H1 (cell line): ENCODE results near the gene GRID1.

Source experiments
- EP300 ChIP-seq, 2 experiments: IDR thresholded peaks; 1 replicate in 1 of 2; 2 replicates in 1 of 2; pipeline ENCODE4 v1.6.1; 2011 to 2012; ENCODE audit warnings: low read depth in 2 of 2, low read length in 2 of 2, mild to moderate bottlenecking in 2 of 2, borderline replicate concordance in 1 of 2, inconsistent platforms in 1 of 2, moderate library complexity in 1 of 2
- EZH2 ChIP-seq: fragments of 200-600 bp; sonication (generic); IDR thresholded peaks from 2 replicates; pipeline ENCODE4 v1.7.1; 2012; ENCODE audit warnings: low read depth, mild to moderate bottlenecking, moderate library complexity, low read length, inconsistent platforms; ENCODE audit not compliant: severe bottlenecking
- HDAC2 ChIP-seq, 2 experiments: fragments of 300-600 bp in 1 of 2; sonication (generic) in 1 of 2; IDR thresholded peaks; 2 replicates each; pipeline ENCODE4 v1.6.1; 2011 to 2012; ENCODE audit warnings: low read depth in 2 of 2, low read length in 2 of 2, mild to moderate bottlenecking in 2 of 2, moderate library complexity in 2 of 2, borderline replicate concordance in 1 of 2, inconsistent platforms in 1 of 2
- JUN ChIP-seq: IDR thresholded peaks from 2 replicates; pipeline ENCODE4 v1.6.1; 2011; ENCODE audit warnings: low read depth, mild to moderate bottlenecking, improper control_type of control experiment, low read length
- POLR2AphosphoS5 ChIP-seq: IDR thresholded peaks from 2 replicates; pipeline ENCODE4 v1.6.1; 2011; ENCODE audit warnings: low read depth, low read length
- RFX5 ChIP-seq: IDR thresholded peaks from 2 replicates; pipeline ENCODE4 v1.6.1; 2011; ENCODE audit warnings: low read depth, low read length, improper control_type of control experiment, borderline replicate concordance
- SIN3A ChIP-seq, 2 experiments: IDR thresholded peaks in 1 of 2; conservative IDR thresholded peaks in 1 of 2; 2 replicates each; pipeline ENCODE4 v1.6.1; 2011 to 2012; ENCODE audit warnings: low read length in 2 of 2, improper control_type of control experiment in 1 of 2, low read depth in 1 of 2, mild to moderate bottlenecking in 1 of 2
- TF ChIP-seq, protein P1 (sequence below): IDR thresholded peaks from 2 replicates; pipeline ENCODE4 v1.6.1; 2011; ENCODE audit warnings: low read depth, mild to moderate bottlenecking, low read length; ENCODE audit not compliant: insufficient read depth
- TF ChIP-seq, protein P2 (sequence below), 3 experiments: IDR thresholded peaks; 1 replicate in 2 of 3; 2 replicates in 1 of 3; pipeline versions ENCODE4 v1.5.1 to v1.6.1; 2011; ENCODE audit warnings: low read length in 3 of 3, mild to moderate bottlenecking in 3 of 3, inconsistent platforms in 2 of 3, low read depth in 1 of 3, moderate library complexity in 1 of 3; ENCODE audit not compliant: insufficient read depth in 1 of 3; ENCODE audit errors: control extremely low read depth in 1 of 3

DNA sequence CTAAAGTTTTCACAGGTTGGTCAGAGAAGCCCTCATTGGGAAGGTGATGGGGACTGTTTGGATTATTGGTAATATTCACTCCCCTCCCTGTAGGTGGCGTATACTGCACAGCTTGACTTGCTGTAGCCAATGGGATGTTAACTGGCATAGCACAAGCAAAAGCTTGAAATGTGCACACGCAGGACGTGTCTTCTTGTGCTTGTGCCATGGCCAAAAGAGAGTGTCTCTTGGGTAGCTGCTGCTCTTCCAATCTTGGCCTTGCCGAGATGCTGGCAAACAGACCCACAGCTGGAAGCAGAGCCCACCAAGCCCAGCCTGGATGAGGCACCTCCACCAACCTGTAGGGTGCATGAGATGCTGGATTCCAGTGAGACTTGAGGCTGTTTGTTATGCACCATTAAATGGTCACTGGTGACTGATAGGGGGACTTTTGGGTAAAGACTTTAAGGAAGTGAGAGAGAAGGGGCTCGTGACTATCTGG, 266.0 kb downstream of the GRID1 start:
- no peak for TF ChIP-seq POLR2AphosphoS5
- TF ChIP-seq, protein P1, sequence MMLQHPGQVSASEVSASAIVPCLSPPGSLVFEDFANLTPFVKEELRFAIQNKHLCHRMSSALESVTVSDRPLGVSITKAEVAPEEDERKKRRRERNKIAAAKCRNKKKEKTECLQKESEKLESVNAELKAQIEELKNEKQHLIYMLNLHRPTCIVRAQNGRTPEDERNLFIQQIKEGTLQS = no peak
- TF ChIP-seq, protein P2, sequence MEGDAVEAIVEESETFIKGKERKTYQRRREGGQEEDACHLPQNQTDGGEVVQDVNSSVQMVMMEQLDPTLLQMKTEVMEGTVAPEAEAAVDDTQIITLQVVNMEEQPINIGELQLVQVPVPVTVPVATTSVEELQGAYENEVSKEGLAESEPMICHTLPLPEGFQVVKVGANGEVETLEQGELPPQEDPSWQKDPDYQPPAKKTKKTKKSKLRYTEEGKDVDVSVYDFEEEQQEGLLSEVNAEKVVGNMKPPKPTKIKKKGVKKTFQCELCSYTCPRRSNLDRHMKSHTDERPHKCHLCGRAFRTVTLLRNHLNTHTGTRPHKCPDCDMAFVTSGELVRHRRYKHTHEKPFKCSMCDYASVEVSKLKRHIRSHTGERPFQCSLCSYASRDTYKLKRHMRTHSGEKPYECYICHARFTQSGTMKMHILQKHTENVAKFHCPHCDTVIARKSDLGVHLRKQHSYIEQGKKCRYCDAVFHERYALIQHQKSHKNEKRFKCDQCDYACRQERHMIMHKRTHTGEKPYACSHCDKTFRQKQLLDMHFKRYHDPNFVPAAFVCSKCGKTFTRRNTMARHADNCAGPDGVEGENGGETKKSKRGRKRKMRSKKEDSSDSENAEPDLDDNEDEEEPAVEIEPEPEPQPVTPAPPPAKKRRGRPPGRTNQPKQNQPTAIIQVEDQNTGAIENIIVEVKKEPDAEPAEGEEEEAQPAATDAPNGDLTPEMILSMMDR (IDR thresholded peaks at IDR 0.05; ENCODE audit: control extremely low read depth in 1 of 3, insufficient read depth in 1 of 3, low read depth in 1 of 3, low read length in 3 of 3) = peak; percentile 17 to 83 (median 69)
- no peak for TF ChIP-seq EZH2
- TF ChIP-seq HDAC2 (IDR thresholded peaks at IDR 0.05; ENCODE audit: borderline replicate concordance in 1 of 2, low read depth in 2 of 2, low read length in 2 of 2) = no peak
- TF ChIP-seq EP300 (IDR thresholded peaks at IDR 0.05; ENCODE audit: borderline replicate concordance in 1 of 2, low read depth in 2 of 2, low read length in 2 of 2) = no peak
- TF ChIP-seq SIN3A (conservative IDR thresholded peaks at IDR 0.05 in 1 of 2, IDR thresholded peaks at IDR 0.05 in 1 of 2; ENCODE audit: low read depth in 1 of 2, low read length in 2 of 2) = no peak
- no peak for TF ChIP-seq RFX5
- no peak for TF ChIP-seq JUN
